ENCODE data around the gene MYB.
"Not testable (repeated sequence)": the region's sequence is repeated elsewhere in the genome, so short reads cannot be mapped to it uniquely, and the experiment has no call there.

MYB gene

DNA sequence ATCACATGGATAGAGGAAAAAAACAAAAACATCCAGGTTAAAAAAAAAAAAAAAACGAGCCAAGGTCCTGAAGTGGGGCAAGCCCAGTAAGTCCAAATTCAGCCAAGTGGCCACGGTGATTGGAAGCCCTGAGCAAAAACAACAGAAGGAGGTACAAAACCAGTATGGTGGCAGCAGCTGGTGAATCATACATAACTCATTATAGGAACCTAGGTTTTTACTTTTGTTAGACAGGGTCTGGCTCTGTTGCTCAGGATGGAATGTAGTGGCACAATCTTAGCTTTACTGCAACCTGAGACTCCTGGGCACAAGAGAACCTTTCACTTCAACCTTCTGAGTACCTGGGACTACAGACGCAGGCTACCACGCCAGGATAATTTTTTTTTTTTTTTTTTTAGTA is 22.7 kb upstream of the MYB start:
- H3K4me3 ChIP-seq (ENCODE audit: control insufficient read depth, low read depth, low read length) = no peak overlapping the region
- TF ChIP-seq, protein P1, sequence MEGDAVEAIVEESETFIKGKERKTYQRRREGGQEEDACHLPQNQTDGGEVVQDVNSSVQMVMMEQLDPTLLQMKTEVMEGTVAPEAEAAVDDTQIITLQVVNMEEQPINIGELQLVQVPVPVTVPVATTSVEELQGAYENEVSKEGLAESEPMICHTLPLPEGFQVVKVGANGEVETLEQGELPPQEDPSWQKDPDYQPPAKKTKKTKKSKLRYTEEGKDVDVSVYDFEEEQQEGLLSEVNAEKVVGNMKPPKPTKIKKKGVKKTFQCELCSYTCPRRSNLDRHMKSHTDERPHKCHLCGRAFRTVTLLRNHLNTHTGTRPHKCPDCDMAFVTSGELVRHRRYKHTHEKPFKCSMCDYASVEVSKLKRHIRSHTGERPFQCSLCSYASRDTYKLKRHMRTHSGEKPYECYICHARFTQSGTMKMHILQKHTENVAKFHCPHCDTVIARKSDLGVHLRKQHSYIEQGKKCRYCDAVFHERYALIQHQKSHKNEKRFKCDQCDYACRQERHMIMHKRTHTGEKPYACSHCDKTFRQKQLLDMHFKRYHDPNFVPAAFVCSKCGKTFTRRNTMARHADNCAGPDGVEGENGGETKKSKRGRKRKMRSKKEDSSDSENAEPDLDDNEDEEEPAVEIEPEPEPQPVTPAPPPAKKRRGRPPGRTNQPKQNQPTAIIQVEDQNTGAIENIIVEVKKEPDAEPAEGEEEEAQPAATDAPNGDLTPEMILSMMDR (IDR thresholded peaks at IDR 0.05; ENCODE audit: control insufficient read depth, insufficient read depth, low read depth, low read length, missing control alignments) = no peak
- no peak for DNase-seq (ENCODE audit: low read depth)

DNA sequence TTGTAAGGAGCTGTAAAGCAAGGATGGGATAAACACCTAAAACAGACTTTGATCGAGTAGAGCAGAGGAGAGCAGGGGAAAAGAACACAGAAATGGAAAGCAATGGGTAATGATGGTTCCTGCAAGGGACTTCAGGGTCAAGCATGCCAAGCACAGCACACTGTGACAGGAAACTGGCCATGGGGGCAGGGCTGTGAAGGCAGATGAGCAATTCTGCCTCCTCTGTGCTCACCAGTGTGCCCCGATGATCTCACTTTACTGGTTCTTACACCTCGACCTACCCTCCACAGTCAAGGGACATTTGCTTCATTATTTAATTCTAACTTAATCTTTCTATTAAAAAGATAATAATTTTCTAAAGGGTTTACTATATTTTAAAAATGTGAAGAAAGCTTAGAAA is 21.6 kb upstream of the MYB start:
- no peak overlapping the region for H3K4me3 ChIP-seq (ENCODE audit: control insufficient read depth, low read depth, low read length)
- TF ChIP-seq, protein P1 (IDR thresholded peaks at IDR 0.05; ENCODE audit: control insufficient read depth, insufficient read depth, low read depth, low read length, missing control alignments) = no peak
- DNase-seq (ENCODE audit: low read depth) = no peak

DNA sequence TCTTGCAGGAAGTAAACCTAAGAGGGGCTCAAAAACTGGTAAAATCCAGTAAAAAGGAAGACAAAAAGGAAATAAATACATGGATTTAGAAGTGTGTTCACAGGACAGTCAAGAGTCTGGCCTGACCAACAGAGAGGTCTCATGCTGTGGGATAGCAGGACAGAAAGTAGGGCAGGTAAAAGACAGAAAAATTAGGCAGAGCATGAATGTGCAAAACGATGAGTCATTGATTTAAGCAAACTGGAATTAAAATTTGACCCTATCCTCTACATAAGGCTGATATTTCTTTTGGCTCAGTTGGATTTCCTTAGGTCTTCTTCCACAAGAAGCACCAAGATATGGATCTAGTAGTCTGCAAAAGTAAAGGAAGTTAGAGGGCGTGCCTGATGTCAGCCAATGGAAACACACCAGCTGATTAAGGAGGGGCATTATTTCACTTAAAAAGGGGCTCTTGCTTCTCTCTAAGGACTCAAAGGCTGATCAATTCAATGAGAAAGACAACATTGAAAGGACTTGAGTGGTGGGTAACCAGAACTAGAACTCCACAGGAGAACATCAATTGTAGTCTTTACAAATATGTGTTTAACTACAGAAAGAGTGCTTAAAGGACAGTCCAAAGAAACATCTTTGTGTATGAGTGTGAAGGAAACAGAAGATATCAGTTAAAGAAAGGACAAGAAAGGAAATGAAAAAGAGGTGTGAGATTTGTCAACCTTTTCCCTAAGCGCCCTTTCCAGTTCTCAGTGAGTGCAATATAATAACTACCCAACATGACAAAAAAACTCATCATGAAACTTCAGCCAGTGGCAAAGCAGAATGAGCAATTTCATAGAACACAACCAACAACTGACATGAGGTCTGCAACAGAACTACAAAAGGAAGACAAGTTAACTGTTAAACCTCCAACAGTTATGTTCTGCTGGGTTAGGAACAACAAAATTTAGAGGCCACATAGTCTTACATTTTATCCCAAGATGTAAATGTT is 19.4 kb upstream of the MYB start:
- TF ChIP-seq, protein P1 (IDR thresholded peaks at IDR 0.05; ENCODE audit: control insufficient read depth, insufficient read depth, low read depth, low read length, missing control alignments) = no peak
- DNase-seq (ENCODE audit: low read depth) = no peak
- no peak overlapping the region for H3K4me3 ChIP-seq (ENCODE audit: control insufficient read depth, low read depth, low read length)

DNA sequence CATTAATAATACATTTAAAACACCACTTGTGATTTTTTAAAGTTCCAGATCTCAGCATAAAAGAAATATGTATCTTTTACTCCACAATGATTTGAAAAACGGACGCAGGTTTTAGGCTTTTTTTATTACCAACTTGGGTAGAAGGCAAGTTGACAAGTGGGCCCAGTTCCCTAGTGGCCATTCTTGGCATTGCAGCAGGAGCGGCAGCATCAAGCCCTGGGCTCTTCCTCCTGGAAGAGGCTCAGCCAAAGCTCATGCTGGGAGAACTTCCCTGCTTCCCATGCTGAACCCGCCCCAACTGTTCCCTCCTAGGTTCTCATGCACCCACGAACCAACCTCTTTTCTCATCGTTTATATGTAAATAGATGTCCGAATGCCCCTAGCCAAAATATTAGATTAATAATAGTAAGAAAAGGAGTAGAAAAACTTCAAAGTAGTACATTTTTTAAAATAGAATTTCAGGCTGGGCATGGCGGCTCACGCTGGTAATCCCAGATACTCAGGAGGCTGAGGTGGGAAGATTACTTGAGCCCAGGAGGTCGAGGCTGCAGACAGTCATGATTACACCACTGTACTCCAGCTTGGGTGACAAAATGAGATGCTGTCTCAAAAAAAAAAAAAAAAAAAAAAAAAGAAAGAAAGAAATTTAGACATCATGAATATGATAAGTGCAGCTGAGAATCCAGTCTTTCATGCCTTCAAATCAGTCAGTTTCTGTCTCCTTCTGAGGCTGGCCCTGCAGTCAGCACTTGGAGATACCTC is 18.2 kb upstream of the MYB start:
- TF ChIP-seq, protein P1 (IDR thresholded peaks at IDR 0.05; ENCODE audit: control insufficient read depth, insufficient read depth, low read depth, low read length, missing control alignments) = peak; percentile 71
- no peak for DNase-seq (ENCODE audit: low read depth)

DNA sequence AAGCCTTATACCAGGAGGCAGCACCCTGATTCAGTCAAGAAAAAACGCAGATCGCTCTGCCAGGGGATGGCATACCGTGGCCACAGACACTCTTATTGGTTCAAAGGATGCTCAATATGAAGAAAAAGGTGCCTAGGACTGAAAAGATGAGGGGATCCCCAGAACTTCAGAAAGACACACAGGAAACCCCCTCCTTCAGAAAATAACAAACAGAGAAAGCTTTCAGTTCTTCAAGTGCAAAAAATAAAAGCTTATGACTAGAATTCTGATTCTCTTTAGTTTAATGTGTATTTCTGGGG is 17.7 kb upstream of the MYB start:
- DNase-seq (ENCODE audit: low read depth) = no peak
- TF ChIP-seq, protein P1 (IDR thresholded peaks at IDR 0.05; ENCODE audit: control insufficient read depth, insufficient read depth, low read depth, low read length, missing control alignments) = no peak
- H3K4me3 ChIP-seq (ENCODE audit: control insufficient read depth, low read depth, low read length) = no peak overlapping the region

More for the DNA sequence above, 18.2 kb upstream of the MYB start:
- H3K4me3 ChIP-seq (ENCODE audit: control insufficient read depth, low read depth, low read length) = no peak overlapping the region

DNA sequence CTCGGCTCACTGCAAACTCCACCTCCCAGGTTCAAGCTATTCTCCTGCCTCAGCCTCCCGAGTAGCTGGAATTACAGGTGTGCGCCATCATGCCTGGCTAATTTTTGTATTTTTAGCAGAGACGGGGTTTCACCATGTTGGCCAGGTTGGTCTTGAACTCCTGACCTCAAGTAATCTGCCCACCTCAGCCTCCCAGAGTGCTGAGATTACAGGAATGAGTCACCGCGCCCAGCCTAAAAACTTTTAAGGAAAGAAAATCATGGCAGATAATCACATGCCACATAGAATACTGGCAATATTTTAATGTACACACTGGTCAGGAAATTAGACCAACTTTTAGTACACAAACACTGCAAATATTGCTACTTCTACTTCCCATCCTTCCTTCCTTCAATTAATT is 16.7 kb upstream of the MYB start:
- not testable (repeated sequence) for DNase-seq (ENCODE audit: low read depth); H3K4me3 ChIP-seq (ENCODE audit: control insufficient read depth, low read depth, low read length)

DNA sequence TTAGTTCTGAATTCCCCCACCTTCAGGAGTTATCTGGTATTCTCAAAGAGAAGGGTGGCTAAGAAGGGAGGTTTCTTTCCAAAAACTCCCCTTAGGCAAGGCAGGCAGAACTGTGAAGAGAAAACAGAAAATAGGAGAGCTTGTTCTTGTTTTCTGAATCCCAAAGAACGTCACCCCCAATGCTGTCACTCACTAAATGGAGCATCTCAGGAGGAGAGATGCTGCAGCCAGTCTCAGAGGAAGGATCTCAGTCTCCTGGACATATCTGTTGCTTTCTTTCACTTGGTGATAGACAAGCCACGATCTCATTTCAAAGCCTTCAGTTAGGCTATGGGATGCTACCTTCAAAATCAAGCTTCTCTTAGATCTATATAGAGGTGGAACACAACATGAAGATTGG is 16.1 kb upstream of the MYB start:
- TF ChIP-seq, protein P1 (IDR thresholded peaks at IDR 0.05; ENCODE audit: control insufficient read depth, insufficient read depth, low read depth, low read length, missing control alignments) = no peak
- H3K4me3 ChIP-seq (ENCODE audit: control insufficient read depth, low read depth, low read length) = no peak overlapping the region
- no peak for DNase-seq (ENCODE audit: low read depth)

Measured in AG09309 (cell line).